ENCODE measurements around the gene CHST12.
"Not testable (repeated sequence)": the region's sequence is repeated elsewhere in the genome, so short reads cannot be mapped to it uniquely, and the experiment has no call there.

The CHST12 gene

DNA sequence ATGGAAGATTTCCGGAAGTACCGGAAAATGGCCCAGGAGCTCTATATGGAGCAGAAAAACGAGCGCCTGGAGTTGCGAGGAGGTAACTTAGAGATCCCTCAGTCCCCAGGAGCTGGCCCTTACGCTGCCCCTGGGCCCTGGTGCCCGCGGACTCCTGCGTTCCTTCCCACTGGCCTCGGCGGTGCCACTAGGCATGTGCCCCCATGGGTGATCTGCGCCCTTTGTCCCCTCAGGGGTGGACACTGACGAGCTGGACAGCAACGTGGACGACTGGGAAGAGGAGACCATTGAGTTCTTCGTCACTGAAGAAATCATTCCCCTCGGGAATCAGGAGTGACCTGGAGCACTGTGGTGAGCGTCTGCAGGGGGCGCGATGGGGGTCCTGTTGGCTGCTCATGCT is 24.2 kb upstream of the CHST12 start:
- no peak for DNase-seq

DNA sequence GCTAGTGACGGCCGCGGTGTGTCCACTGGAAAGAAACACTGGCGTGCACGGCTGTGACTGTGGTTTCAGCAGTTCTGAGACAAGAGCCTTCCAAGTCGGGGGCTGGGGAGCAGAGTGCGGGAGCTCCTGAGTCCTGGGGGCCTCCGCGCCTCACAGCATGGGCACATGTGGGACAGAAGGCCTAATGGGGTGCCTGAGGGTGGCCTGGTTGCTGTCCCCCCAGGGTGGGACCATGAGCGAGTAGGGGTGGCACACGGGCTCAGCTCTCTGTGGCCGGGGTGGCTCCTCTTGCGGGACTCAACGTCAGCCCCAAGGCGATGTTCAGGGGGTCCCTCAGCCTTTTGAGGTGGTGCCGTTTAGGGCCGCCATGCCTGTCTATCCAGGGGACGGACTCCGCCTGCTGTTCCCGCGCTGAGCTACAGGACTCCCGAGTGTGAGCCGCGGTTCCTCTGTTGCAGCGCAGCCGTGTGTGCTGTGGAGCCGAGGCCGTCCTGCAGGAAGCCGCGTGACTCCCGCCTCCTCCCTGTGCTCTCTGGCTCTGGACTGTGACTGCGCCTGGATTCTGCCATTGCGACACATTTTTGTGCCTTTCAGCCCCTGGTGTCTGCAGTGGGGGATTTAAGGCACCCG is 23.5 kb upstream of the CHST12 start:
- DNase-seq, result no peak

- no peak for DNase-seq
Measured at GRCh38 chr7:2380461-2380860, 22.9 kb upstream of the CHST12 start.

DNA sequence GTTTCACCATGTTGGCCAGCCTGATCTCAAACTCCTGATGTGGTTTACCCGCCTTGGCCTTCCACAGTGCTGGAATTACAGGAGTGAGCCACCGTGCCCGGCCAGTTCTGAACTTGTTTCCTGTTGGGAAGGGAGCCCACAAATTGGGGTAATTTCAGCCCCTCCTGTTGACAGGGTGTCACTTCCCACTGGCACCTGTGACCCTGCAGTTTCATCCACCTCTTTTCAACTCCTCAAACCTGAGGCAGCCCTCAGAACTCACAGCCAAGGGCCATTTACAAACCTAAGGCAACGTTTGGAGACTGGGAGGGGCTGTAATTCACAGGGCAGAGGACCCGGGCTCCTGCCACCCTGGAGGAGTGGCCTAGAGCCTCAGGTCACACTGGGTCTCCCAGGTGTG is 22.2 kb upstream of the CHST12 start:
- DNase-seq, result no peak

DNA sequence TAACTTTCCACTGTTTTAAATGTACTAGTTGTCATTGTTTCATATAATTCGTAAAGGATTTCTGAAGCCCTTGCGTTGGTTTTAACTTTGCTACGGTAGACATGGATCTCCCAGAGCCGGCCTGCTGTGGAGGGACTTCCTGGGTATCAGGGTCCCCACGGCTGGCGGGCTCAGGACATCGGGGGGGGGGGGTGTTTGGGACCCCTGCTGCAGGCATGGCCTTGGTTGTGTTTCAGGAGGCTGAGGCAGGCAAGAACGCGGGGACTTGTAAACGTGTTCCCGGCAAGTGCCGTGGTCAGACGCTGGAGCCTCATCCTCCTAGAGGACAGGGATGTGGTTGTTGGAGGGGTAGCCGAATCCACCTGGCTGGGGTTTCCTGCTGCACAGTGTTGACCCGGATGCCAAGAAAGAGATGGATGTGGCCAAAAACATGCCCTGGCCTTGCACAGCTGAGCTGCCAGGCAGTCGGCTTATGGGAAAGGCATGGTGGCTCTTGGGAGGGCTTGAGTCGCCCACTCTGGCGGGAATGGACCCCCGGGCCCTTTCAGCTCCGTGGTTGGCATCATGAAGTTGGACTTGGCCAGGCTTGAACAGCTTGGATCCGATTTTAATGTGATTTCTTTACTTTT is 21.4 kb upstream of the CHST12 start:
- DNase-seq, result no peak

- DNase-seq, result no peak
Measured at GRCh38 chr7:2383543-2384274, 19.7 kb upstream of the CHST12 start.

GRCh38 chr7:2384354-2385243 is 18.8 kb upstream of the CHST12 start:
- no peak for DNase-seq

DNA sequence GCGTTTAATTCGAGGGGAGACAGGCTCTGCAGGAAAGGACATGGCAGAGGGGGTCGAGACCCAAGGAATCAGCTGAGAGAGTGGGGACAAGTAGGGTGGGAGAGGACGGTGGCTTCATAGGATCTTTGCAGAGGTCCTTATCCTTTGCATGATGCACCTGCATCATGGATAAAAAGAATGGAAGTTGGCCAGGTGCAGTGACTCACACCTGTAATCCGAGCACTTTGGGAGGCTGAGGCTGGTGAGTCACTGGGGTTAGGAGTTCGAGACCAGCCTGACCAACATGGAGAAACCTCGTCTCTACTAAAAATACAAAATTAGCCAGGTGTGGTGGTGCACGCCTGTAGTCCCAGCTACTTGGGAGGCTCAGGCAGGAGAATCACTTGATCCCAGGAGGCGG is 17.3 kb upstream of the CHST12 start:
- DNase-seq, result not testable (repeated sequence)

GRCh38 chr7:2386964-2387669 is 16.3 kb upstream of the CHST12 start:
- DNase-seq, result no peak

DNA sequence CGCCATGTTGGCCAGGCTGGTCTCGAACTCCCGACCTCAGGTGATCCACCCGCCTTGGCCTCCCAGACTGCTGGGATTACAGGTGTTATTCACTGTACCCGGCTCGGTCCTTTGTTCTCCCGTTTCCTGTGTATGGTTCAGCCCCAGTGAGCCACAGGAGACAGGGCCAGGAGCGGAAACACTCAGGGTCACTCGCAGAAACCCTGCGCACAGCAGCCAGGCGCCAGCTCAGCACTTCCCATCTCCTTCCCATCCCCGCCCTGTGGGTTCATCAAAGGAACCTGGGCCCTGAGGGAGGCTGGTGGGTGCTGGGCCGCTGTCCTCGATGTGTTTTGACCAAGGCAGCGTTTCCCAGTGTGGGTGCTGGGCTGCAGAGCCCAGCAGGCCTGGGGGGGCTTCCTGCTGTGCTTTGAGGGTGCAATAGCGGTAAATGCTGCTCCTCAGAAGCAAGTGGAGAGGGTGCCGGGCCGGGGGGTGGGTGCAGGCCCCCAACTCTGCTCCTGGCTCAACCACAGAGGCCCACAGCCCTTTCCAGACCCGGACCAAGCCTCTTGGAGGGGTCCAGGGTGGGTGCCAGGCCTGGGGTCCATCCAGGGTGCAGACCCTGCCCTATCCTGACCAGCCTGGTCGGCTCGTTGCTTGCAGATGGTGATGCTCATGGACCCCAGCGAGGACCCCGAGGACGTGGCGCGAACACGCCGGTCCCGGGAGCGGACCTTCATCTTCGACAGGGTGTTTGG is 15.3 kb upstream of the CHST12 start:
- DNase-seq, result no peak

DNA sequence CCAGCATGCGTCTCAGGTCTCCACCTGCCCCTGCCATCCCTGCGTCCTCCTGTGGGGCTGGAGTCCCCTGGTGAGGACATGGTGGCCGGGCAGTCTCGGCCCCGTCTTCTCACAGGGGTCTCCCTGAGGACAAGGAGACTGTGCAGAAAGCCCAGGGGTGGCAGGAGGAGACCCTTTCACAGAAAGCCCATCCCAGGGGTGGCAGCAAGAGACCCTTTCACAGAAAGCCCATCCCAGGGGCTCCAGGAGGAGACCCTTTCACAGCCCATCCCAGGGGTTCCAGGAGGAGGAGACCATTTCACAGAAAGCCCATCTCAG is 14.8 kb upstream of the CHST12 start:
- DNase-seq, result no peak

- not testable (repeated sequence) for DNase-seq
Measured at GRCh38 chr7:2390020-2390816, 13.2 kb upstream of the CHST12 start.

GRCh38 chr7:2393706-2394105 is 9.7 kb upstream of the CHST12 start:
- no peak for DNase-seq

- DNase-seq, result no peak
Measured at GRCh38 chr7:2394566-2395082, 8.8 kb upstream of the CHST12 start.

- no peak for DNase-seq
Measured at GRCh38 chr7:2398506-2398905, 4.9 kb upstream of the CHST12 start.

DNA sequence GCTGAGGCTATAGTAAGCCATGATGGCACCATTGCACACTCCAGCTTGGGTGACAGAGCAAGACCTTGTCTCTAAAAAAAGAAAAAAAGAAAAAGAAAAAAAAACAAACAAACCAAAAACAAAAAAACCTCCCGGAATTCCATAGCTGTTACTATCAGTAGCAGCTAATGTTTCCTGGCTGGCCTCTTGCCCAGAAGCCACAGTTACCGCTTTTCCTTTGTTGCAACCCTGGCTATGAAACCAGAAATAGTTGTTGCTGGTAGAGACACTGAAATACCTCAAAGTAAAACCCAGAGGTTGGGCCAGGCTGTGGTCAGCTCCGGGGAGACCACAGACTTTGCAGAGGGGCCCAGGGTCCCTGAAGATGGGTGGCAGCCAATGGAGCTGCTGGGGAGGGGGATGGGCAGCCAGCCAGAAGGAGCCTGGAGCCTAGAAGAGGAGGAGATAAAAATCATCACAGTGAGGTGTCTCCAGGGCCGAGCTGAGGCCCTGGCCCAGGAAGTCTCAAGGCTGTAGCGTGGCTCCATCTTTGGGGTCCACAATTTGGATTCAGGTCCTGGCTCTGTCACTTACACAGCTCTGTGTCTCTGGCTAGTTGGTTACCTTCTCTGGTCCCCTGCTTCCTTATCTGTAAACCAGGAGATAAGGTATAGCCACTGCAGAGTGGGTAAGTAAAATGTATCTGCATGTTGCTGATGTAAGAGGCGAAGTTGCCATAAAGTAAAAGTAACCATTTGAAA is 3.4 kb upstream of the CHST12 start:
- no peak for DNase-seq

DNA sequence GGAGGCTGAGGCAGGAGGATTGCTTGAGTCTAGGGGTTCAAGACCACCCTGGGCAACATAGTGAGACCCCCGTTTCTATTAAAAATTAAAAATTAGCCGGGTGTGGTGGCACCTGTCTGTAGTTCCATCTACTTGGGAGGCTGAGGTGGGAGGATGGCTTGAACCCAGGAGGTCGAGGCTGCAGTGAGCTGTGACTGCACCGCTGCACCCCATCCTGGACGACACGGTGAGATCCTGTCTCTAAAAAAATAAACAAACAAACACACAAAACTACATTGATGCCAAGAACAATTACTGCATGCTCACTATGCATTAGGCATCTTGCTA is 761 bp upstream of the CHST12 start:
- no peak for DNase-seq

DNA sequence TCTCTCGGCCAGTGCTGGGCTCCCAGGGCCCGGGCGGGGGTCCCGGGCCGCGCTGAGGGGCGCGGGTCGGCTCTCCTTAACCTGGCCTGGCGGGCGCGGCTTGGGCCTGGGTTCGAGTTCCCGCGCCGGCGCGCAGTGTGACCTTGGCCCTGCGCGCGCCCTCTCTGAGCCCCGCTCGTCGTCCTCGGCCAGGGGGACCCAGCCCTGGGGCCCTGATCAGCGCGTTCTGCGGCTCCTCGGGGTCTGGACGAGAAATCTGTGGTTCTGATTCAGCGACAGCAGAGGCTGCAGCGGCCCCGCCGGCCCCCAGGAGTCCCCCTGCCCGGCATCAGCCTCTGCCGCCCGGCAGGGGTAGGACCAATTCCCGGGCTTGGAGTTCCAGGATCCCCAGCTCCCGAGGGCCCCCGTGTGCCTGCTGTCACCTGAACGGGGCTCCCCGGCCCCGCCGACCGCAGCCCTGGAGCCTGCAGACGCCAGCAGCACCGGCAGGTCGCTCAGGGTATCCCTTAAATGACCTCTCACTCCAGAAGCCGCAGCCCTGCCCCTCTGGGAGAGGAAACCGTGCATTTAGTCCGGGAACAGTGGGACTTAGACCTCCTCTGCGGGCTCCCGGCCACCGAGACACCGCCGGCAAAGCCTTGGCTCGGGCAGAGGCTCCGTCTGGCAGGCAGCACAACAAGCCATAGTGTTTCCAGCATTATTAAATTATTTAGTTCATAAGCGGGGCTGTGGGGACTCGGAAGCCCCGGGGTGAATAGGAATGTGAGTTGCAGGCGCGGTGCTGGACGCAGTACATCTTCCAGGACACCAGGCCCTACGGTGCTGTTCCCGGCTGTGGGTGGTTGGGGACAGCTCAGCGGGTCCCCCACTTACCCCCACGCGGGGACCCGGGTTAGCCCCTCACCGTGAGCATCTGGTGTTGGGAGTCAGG is 572 bp downstream of the CHST12 start:
- no peak for DNase-seq

DNA sequence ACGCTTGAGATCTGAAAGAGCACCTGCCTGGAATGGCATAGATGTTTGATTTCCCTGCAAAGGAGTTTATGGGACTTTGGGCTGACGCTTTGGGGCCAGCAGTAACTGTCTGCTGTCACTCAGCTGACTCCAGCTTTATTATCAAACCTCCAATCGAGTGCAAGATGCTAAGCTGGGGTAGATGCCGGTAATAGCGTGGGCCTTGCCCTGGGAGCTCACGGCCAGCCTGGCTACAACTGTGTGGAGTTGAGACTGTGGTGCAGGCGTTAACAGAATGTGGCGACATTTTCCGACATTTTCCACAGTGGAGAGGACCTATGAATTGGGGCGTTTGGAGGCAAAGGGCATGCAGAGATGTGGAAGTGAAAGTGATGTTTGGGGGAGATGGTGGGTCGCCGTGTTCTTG is 1.3 kb downstream of the CHST12 start:
- DNase-seq, result no peak
